SK-N-SH (cell line): ENCODE measurements around the gene ZBTB16. TPM values are rescaled to one million over a fixed set of nuclear protein-coding genes. Genes with fewer than 3 reads are reported as not detected.

Source experiments
- CTCF ChIA-PET: fragments of 300-600, 350-600 bp; formaldehyde crosslinking; extraction: SDS; loops from one replicate; lab custom pipeline; 2021; lab: Yijun Ruan, JAX
- POLR2A ChIA-PET: fragments of 350-600 bp; sonication (Branson Sonifier 250); formaldehyde crosslinking; extraction: SDS; loops from one replicate; lab custom pipeline; 2020; ENCODE audit warnings: antibody characterized with exemption, inconsistent platforms; lab: Yijun Ruan, JAX
- DNase-seq: peaks from one replicate; pipeline ENCODE4 v3.0.0; 2012
- H2AFZ ChIP-seq: fragments of 200-600 bp; sonication (generic); 2 replicates; pipeline ENCODE4 v1.8.1; 2016; ENCODE audit warnings: antibody characterized with exemption, mild to moderate bottlenecking, low read depth
- H3F3A ChIP-seq: fragments of 200-600 bp; sonication (generic); replicated peaks from 2 replicates; pipeline ENCODE3; 2016; ENCODE audit warnings: antibody characterized with exemption, mild to moderate bottlenecking; ENCODE audit not compliant: insufficient read depth
- H3K27ac ChIP-seq, 2 experiments: fragments of 200-500 bp in 1 of 2; fragments of 200-600 bp in 1 of 2; sonication (Bioruptor generic) in 1 of 2; sonication (generic), shearing (Covaris generic) in 1 of 2; 2 replicates each; pipeline versions ENCODE4 v1.5.1 to v1.6.1; 2014 to 2016; ENCODE audit warnings: low read depth in 2 of 2, inconsistent platforms in 1 of 2, low read length in 1 of 2, mild to moderate bottlenecking in 1 of 2, mixed read lengths in 1 of 2
- H3K27me3 ChIP-seq: fragments of 200-600 bp; sonication (generic), shearing (Covaris generic); 2 replicates; pipeline ENCODE4 v1.6.1; 2016; ENCODE audit warnings: mixed run types; ENCODE audit not compliant: insufficient read depth
- H3K36me3 ChIP-seq, 2 experiments: fragments of 200-500 bp in 1 of 2; fragments of 200-600 bp in 1 of 2; sonication (Bioruptor generic) in 1 of 2; sonication (generic) in 1 of 2; replicated peaks in 1 of 2; 2 replicates each; pipeline versions ENCODE3 to v1.5.1; 2014 to 2016; ENCODE audit warnings: low read length in 1 of 2, mild to moderate bottlenecking in 1 of 2; ENCODE audit not compliant: insufficient read depth in 2 of 2, control insufficient read depth in 1 of 2
- H3K4me1 ChIP-seq, 2 experiments: fragments of 200-500 bp in 1 of 2; fragments of 200-600 bp in 1 of 2; sonication (Bioruptor generic) in 1 of 2; sonication (generic), shearing (Covaris generic) in 1 of 2; 2 replicates each; pipeline versions ENCODE4 v1.5.1 to v1.6.1; 2014 to 2016; ENCODE audit warnings: low read depth in 1 of 2, low read length in 1 of 2, mixed run types in 1 of 2; ENCODE audit not compliant: insufficient read depth in 2 of 2, control insufficient read depth in 1 of 2
- H3K4me2 ChIP-seq: fragments of 200-600 bp; sonication (generic), shearing (Covaris generic); 2 replicates; pipeline ENCODE4 v1.6.1; 2017; ENCODE audit warnings: mixed run types
- H3K4me3 ChIP-seq, 2 experiments: fragments of 200-500 bp in 1 of 2; fragments of 200-600 bp in 1 of 2; sonication (Bioruptor generic) in 1 of 2; sonication (generic), shearing (Covaris generic) in 1 of 2; 2 replicates each; pipeline versions ENCODE4 v1.5.1 to v1.8.1; 2014 to 2016; ENCODE audit warnings: low read depth in 2 of 2, inconsistent platforms in 1 of 2, low read length in 1 of 2, mild to moderate bottlenecking in 1 of 2, mixed read lengths in 1 of 2, moderate library complexity in 1 of 2
- H3K79me2 ChIP-seq: fragments of 200-600 bp; sonication (generic); 2 replicates; pipeline ENCODE4 v1.8.1; 2017; ENCODE audit warnings: mild to moderate bottlenecking; ENCODE audit not compliant: insufficient read depth
- H3K9ac ChIP-seq: fragments of 200-600 bp; sonication (generic); 2 replicates; pipeline ENCODE4 v1.6.1; 2017; ENCODE audit warnings: mixed run types
- H3K9me2 ChIP-seq: fragments of 200-600 bp; sonication (generic); 2 replicates; pipeline ENCODE4 v1.6.1; 2017; ENCODE audit warnings: mixed run types
- H3K9me3 ChIP-seq: fragments of 200-600 bp; sonication (generic); 2 replicates; pipeline ENCODE4 v1.6.1; 2017; ENCODE audit warnings: mixed run types, mild to moderate bottlenecking, moderate library complexity
- H4K20me1 ChIP-seq: fragments of 200-600 bp; sonication (generic); 2 replicates; pipeline ENCODE4 v1.6.1; 2017; ENCODE audit warnings: mild to moderate bottlenecking, mixed run types; ENCODE audit not compliant: insufficient read depth
- EP300 ChIP-seq, 2 experiments: IDR thresholded peaks; 2 replicates each; pipeline versions ENCODE4 v1.4.0 to v1.6.1; 2012; ENCODE audit warnings: borderline replicate concordance in 1 of 2, low read depth in 1 of 2, low read length in 1 of 2
- FOXM1 ChIP-seq: IDR thresholded peaks from 2 replicates; pipeline ENCODE4 v1.4.0; 2012; ENCODE audit warnings: low read depth, mild to moderate bottlenecking
- JUND ChIP-seq: IDR thresholded peaks from 2 replicates; pipeline ENCODE4 v1.4.0; 2012
- MEF2A ChIP-seq: IDR thresholded peaks from 2 replicates; pipeline ENCODE4 v1.4.0; 2012; ENCODE audit warnings: low read depth, borderline replicate concordance
- NFIC ChIP-seq: IDR thresholded peaks from 2 replicates; pipeline ENCODE4 v1.4.0; 2012; ENCODE audit warnings: borderline replicate concordance
- NRF1 ChIP-seq: IDR thresholded peaks from 2 replicates; pipeline ENCODE4 v1.6.1; 2012; ENCODE audit warnings: low read depth, mild to moderate bottlenecking, low read length
- POLR2AphosphoS5 ChIP-seq: IDR thresholded peaks from 2 replicates; pipeline ENCODE4 v1.6.1; 2012; ENCODE audit warnings: low read depth, low read length
- RAD21 ChIP-seq: IDR thresholded peaks from 2 replicates; pipeline ENCODE4 v1.6.1; 2012; ENCODE audit warnings: mild to moderate bottlenecking, low read length
- RFX5 ChIP-seq: IDR thresholded peaks from 2 replicates; pipeline ENCODE4 v1.6.1; 2012; ENCODE audit warnings: mild to moderate bottlenecking, improper control_type of control experiment, low read length
- SMC3 ChIP-seq: IDR thresholded peaks from 2 replicates; pipeline ENCODE4 v1.6.1; 2012; ENCODE audit warnings: low read depth, low read length, improper control_type of control experiment
- TAF1 ChIP-seq: IDR thresholded peaks from 2 replicates; pipeline ENCODE4 v1.6.1; 2012; ENCODE audit warnings: low read depth, mild to moderate bottlenecking, low read length, moderate library complexity, borderline replicate concordance
- TEAD4 ChIP-seq: IDR thresholded peaks from 2 replicates; pipeline ENCODE4 v1.4.0; 2012; ENCODE audit warnings: mild to moderate bottlenecking, borderline replicate concordance; ENCODE audit not compliant: insufficient read depth
- WGBS: methylation state at CpG from one replicate; pipeline ENCODE4 v1.1.6; 2017; ENCODE audit warnings: low lambda C conversion rate; 5-methylcytosine and 5-hydroxymethylcytosine counted together
- polyA plus RNA-seq, 3 experiments: library from polyadenylated mRNA; depleted of rRNA; stranded (reverse); fragments of >200 nt; gene quantifications; 2 replicates each; pipeline ENCODE4 v1.2.3, GENCODE V29; 2012
- TF ChIP-seq, protein P1 (sequence below): IDR thresholded peaks from 2 replicates; pipeline ENCODE4 v1.4.0; 2012; ENCODE audit warnings: low read depth, borderline replicate concordance
- TF ChIP-seq, protein P2 (sequence below): IDR thresholded peaks from 2 replicates; pipeline ENCODE4 v1.4.0; 2012; ENCODE audit warnings: low read depth
- TF ChIP-seq, protein P3 (sequence below): IDR thresholded peaks from 2 replicates; pipeline ENCODE4 v1.4.0; 2012; ENCODE audit warnings: low read depth, borderline replicate concordance
- TF ChIP-seq, protein P4 (sequence below): IDR thresholded peaks from 2 replicates; pipeline ENCODE4; 2012

The ZBTB16 gene
- polyA plus RNA-seq, 1 of the 3 experiments (the other 2 are of a cell fraction), result not detected

DNA sequence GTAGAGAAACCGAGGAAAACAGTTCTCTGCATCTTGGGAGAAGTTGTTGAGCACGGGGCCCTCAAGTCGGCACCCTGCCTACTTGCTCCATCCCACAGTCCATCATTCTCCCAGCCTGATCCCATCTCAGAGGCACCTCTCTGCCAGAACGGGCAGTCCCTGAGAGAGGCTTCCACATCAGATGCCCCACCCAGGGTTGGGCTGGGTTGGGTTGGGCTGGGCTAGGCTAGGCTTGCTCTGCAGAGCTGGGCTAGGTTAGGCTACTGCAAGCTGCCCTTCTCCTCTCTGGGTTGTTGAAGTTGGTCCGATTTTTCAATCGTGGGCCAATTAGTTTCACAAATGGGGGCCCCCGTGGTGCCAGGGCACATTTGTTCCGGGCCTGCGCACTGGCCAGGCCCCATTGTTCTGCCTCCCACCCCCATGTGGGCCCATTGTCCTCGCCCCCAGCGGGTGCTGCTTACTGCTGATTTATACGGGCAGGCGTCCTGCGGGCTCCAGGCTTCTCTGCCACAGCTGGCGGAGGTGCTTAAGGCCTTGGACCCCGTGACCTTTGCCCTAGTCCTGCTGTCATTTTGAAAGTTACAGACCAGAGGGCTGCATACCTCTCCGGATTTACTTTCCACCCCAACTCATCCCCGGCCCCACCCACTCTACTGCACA, 173.0 kb downstream of the ZBTB16 start:
- CTCF ChIA-PET, result interaction anchor here (1.7 to 4.3 kb wide), 2 partner anchors 29 to 336 kb away, joined by 4 to 25 read pairs; no protein-coding TSS in a partner anchor
- WGBS, result 28% methylated on average over 12 of the region's 18 CpGs
- no peak for DNase-seq

More for the DNA sequence above, 173.0 kb downstream of the ZBTB16 start:
- Histone ChIP-seq H3K27me3 (peaks cover 61% of the 10 kb centered on the region; the same call in 1 of the 2 replicates), H3F3A (no peaks in the 10 kb centered on the region), H2AFZ (no peak overlapping the region), H3K36me3 (no peaks in the 10 kb centered on the region), H4K20me1 (no peaks in the 10 kb centered on the region)
- POLR2A ChIA-PET, result no interaction called here
- TF ChIP-seq TAF1 (no peak), NFIC (no peak), RAD21 (no peak), EP300 (IDR thresholded peaks at IDR 0.05; ENCODE audit: borderline replicate concordance in 1 of 2, low read depth in 1 of 2, low read length in 1 of 2) (no peak), RFX5 (no peak), MEF2A (no peak), FOXM1 (no peak), NRF1 (no peak), POLR2AphosphoS5 (no peak), JUND (no peak), SMC3 (no peak), TEAD4 (no peak)
- TF ChIP-seq, protein P1, sequence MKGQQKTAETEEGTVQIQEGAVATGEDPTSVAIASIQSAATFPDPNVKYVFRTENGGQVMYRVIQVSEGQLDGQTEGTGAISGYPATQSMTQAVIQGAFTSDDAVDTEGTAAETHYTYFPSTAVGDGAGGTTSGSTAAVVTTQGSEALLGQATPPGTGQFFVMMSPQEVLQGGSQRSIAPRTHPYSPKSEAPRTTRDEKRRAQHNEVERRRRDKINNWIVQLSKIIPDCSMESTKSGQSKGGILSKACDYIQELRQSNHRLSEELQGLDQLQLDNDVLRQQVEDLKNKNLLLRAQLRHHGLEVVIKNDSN, result no peak
- TF ChIP-seq, protein P2, sequence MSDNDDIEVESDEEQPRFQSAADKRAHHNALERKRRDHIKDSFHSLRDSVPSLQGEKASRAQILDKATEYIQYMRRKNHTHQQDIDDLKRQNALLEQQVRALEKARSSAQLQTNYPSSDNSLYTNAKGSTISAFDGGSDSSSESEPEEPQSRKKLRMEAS, result no peak
- TF ChIP-seq, protein P3, sequence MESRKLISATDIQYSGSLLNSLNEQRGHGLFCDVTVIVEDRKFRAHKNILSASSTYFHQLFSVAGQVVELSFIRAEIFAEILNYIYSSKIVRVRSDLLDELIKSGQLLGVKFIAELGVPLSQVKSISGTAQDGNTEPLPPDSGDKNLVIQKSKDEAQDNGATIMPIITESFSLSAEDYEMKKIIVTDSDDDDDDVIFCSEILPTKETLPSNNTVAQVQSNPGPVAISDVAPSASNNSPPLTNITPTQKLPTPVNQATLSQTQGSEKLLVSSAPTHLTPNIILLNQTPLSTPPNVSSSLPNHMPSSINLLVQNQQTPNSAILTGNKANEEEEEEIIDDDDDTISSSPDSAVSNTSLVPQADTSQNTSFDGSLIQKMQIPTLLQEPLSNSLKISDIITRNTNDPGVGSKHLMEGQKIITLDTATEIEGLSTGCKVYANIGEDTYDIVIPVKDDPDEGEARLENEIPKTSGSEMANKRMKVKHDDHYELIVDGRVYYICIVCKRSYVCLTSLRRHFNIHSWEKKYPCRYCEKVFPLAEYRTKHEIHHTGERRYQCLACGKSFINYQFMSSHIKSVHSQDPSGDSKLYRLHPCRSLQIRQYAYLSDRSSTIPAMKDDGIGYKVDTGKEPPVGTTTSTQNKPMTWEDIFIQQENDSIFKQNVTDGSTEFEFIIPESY, result no peak
- TF ChIP-seq, protein P4, sequence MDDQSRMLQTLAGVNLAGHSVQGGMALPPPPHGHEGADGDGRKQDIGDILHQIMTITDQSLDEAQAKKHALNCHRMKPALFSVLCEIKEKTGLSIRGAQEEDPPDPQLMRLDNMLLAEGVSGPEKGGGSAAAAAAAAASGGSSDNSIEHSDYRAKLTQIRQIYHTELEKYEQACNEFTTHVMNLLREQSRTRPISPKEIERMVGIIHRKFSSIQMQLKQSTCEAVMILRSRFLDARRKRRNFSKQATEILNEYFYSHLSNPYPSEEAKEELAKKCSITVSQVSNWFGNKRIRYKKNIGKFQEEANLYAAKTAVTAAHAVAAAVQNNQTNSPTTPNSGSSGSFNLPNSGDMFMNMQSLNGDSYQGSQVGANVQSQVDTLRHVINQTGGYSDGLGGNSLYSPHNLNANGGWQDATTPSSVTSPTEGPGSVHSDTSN, result no peak
- TF ChIP-seq, all 33 proteins: peak for 0
- H3K4me1 ChIP-seq, result peaks cover 0 to 13% of the 10 kb centered on the region in 2 experiments; a peak in 1 of 4 replicates
- H3K9me3 ChIP-seq, result no peaks in the 10 kb centered on the region
- no peaks in the 10 kb centered on the region for H3K79me2 ChIP-seq
- H3K4me3 ChIP-seq, result no peak overlapping the region
- no peak overlapping the region for H3K27ac ChIP-seq
- no peak overlapping the region for H3K4me2 ChIP-seq
- H3K9me2 ChIP-seq, result no peaks in the 10 kb centered on the region
- no peak overlapping the region for H3K9ac ChIP-seq
